H9 (cell line): ENCODE results near the gene NTRK3. TPM values are rescaled to one million over a fixed set of nuclear protein-coding genes. Genes with fewer than 3 reads are reported as not detected.

Source experiments
- DNase-seq: peaks from one replicate; pipeline ENCODE4 v3.0.0-alpha.2; 2017
- H2AFZ ChIP-seq: one replicate; pipeline ENCODE4 v1.6.1; 2013; ENCODE audit warnings: mild to moderate bottlenecking, low read length, control low read depth, moderate library complexity
- H2AK5ac ChIP-seq: 2 replicates; pipeline ENCODE4 v1.6.1; 2013; ENCODE audit warnings: low read length, control low read depth, mixed read lengths; ENCODE audit not compliant: insufficient read length
- H2BK120ac ChIP-seq: one replicate; pipeline ENCODE4 v1.6.1; 2013; ENCODE audit warnings: low read depth, mild to moderate bottlenecking, low read length, control low read depth, inconsistent platforms; ENCODE audit not compliant: poor library complexity, severe bottlenecking
- H2BK12ac ChIP-seq: 2 replicates; pipeline ENCODE4 v1.6.1; 2013; ENCODE audit warnings: low read length, control low read depth, mixed read lengths, low read depth; ENCODE audit not compliant: insufficient read length
- H2BK15ac ChIP-seq: 2 replicates; pipeline ENCODE4 v1.6.1; 2013; ENCODE audit warnings: low read depth, low read length, control low read depth
- H2BK20ac ChIP-seq: one replicate; pipeline ENCODE4 v1.6.1; 2013; ENCODE audit warnings: low read depth, mild to moderate bottlenecking, low read length, control low read depth, inconsistent platforms; ENCODE audit not compliant: poor library complexity, severe bottlenecking
- H2BK5ac ChIP-seq: 2 replicates; pipeline ENCODE4 v1.6.1; 2013; ENCODE audit warnings: low read length, control low read depth, mixed read lengths; ENCODE audit not compliant: insufficient read length
- H3K14ac ChIP-seq: 2 replicates; pipeline ENCODE4 v1.6.1; 2013; ENCODE audit warnings: low read length, control low read depth; ENCODE audit not compliant: insufficient read depth
- H3K18ac ChIP-seq: 2 replicates; pipeline ENCODE4 v1.6.1; 2013; ENCODE audit warnings: low read depth, mild to moderate bottlenecking, mixed read lengths, low read length, control low read depth; ENCODE audit not compliant: insufficient read length
- H3K23ac ChIP-seq: 2 replicates; pipeline ENCODE4 v1.6.1; 2013; ENCODE audit warnings: low read length, control low read depth, mixed read lengths, low read depth; ENCODE audit not compliant: insufficient read length
- H3K23me2 ChIP-seq: 2 replicates; pipeline ENCODE4 v1.6.1; 2013; ENCODE audit warnings: low read depth, mild to moderate bottlenecking, mixed read lengths, low read length, control low read depth; ENCODE audit not compliant: insufficient read length, poor library complexity, severe bottlenecking
- H3K27ac ChIP-seq: 2 replicates; pipeline ENCODE4 v1.5.1; 2013; ENCODE audit warnings: low read length, control low read depth, mixed read lengths, low read depth; ENCODE audit not compliant: insufficient read length
- H3K27me3 ChIP-seq: 2 replicates; pipeline ENCODE4 v1.6.1; 2013; ENCODE audit warnings: low read length, control low read depth, inconsistent platforms; ENCODE audit not compliant: insufficient read depth
- H3K4ac ChIP-seq: 2 replicates; pipeline ENCODE4 v1.6.1; 2013; ENCODE audit warnings: low read depth, mild to moderate bottlenecking, control low read depth, inconsistent platforms, low read length, moderate library complexity
- H3K4me1 ChIP-seq: 2 replicates; pipeline ENCODE4 v1.6.1; 2013; ENCODE audit warnings: low read length, control low read depth, inconsistent platforms; ENCODE audit not compliant: insufficient read depth
- H3K4me2 ChIP-seq: 2 replicates; pipeline ENCODE4 v1.6.1; 2013; ENCODE audit warnings: low read length, control low read depth, mixed read lengths; ENCODE audit not compliant: insufficient read length, insufficient read depth
- H3K56ac ChIP-seq: 2 replicates; pipeline ENCODE4 v1.6.1; 2013; ENCODE audit warnings: low read depth, mild to moderate bottlenecking, mixed read lengths, low read length, control low read depth; ENCODE audit not compliant: insufficient read length
- H3K79me1 ChIP-seq: 2 replicates; pipeline ENCODE4 v1.6.1; 2013; ENCODE audit warnings: low read depth, mild to moderate bottlenecking, moderate library complexity, low read length, control low read depth, inconsistent platforms; ENCODE audit not compliant: insufficient read depth, poor library complexity, severe bottlenecking
- H3K79me2 ChIP-seq: 2 replicates; pipeline ENCODE4 v1.6.1; 2013; ENCODE audit warnings: low read length, control low read depth, inconsistent platforms; ENCODE audit not compliant: insufficient read depth
- H3K9ac ChIP-seq: 2 replicates; pipeline ENCODE4 v1.6.1; 2013; ENCODE audit warnings: low read length, control low read depth, mixed read lengths; ENCODE audit not compliant: insufficient read length; ENCODE audit errors: extremely low read depth
- H3K9me3 ChIP-seq: one replicate; pipeline ENCODE4 v1.6.1; 2013; ENCODE audit warnings: low read depth, low read length, inconsistent platforms; ENCODE audit not compliant: control insufficient read depth
- H3T11ph ChIP-seq: one replicate; pipeline ENCODE4 v1.6.1; 2013; ENCODE audit warnings: mild to moderate bottlenecking, low read length, control low read depth, inconsistent platforms
- H4K20me1 ChIP-seq: one replicate; pipeline ENCODE4 v1.6.1; 2013; ENCODE audit not compliant: control insufficient read depth, insufficient read length, insufficient read depth
- H4K5ac ChIP-seq: 2 replicates; pipeline ENCODE4 v1.6.1; 2013; ENCODE audit warnings: low read depth, mild to moderate bottlenecking, mixed read lengths, low read length, control low read depth; ENCODE audit not compliant: insufficient read length
- H4K8ac ChIP-seq: replicated peaks from 2 replicates; pipeline ENCODE4 v1.6.1; 2013; ENCODE audit warnings: low read length, control low read depth, mixed read lengths, low read depth; ENCODE audit not compliant: insufficient read length
- H4K91ac ChIP-seq: 2 replicates; pipeline ENCODE4 v1.6.1; 2013; ENCODE audit warnings: low read depth, mild to moderate bottlenecking, moderate library complexity, mixed read lengths, low read length, control low read depth; ENCODE audit not compliant: insufficient read length
- H3K27ac Mint-ChIP-seq, 3 experiments: 2 replicates in 2 of 3; 3 replicates in 1 of 3; pipeline ENCODE4 v1.8.0; 2020 to 2021; ENCODE audit warnings: mixed read lengths in 3 of 3, mild to moderate bottlenecking in 1 of 3, moderate library complexity in 1 of 3
- H3K27me3 Mint-ChIP-seq: 2 replicates; pipeline ENCODE4 v1.8.0; 2021; ENCODE audit warnings: low read depth, mild to moderate bottlenecking, moderate library complexity, mixed read lengths
- H3K36me3 Mint-ChIP-seq, 3 experiments: 2 replicates in 2 of 3; 3 replicates in 1 of 3; pipeline ENCODE4 v1.8.0; 2020 to 2021; ENCODE audit warnings: low read depth in 3 of 3, mixed read lengths in 3 of 3; ENCODE audit not compliant: insufficient read depth in 1 of 3
- H3K4me1 Mint-ChIP-seq, 2 experiments: 2 replicates each; pipeline ENCODE4 v1.8.0; 2020; ENCODE audit warnings: mixed read lengths in 2 of 2
- H3K4me3 Mint-ChIP-seq, 2 experiments: 2 replicates in 1 of 2; 3 replicates in 1 of 2; pipeline ENCODE4 v1.8.0; 2020 to 2021; ENCODE audit warnings: mild to moderate bottlenecking in 2 of 2, mixed read lengths in 2 of 2, moderate library complexity in 1 of 2
- H3K9me3 Mint-ChIP-seq, 2 experiments: 2 replicates in 1 of 2; 3 replicates in 1 of 2; pipeline ENCODE4 v1.8.0; 2020; ENCODE audit warnings: mild to moderate bottlenecking in 2 of 2, mixed read lengths in 2 of 2, moderate library complexity in 1 of 2
- CTCF ChIP-seq: fragments of 200-600 bp; sonication (generic); conservative IDR thresholded peaks from 3 replicates; pipeline ENCODE4 v1.8.0; 2021; ENCODE audit warnings: antibody characterized with exemption, mild to moderate bottlenecking
- WGBS: extraction: QIAGEN DNeasy Blood & Tissue Kit; methylation state at CpG from one replicate; pipeline ENCODE4 v1.1.7; 2013; ENCODE audit warnings: missing lambda C conversion rate, low lambda C conversion rate, mixed read lengths; ENCODE audit not compliant: insufficient read length; ENCODE audit errors: extremely low coverage; 5-methylcytosine and 5-hydroxymethylcytosine counted together
- total RNA-seq: library from RNA; stranded (reverse); gene quantifications from 2 replicates; pipeline ENCODE4 v1.2.1, GENCODE V29; 2021

The NTRK3 gene
- total RNA-seq, 1 experiment from 2014 or later = 2.5 TPM

- Histone ChIP-seq H4K20me1 (no peaks in the 10 kb centered on the region), H3K23ac (no peak overlapping the region), H2BK15ac (no peak overlapping the region), H2BK20ac (no peak overlapping the region), H4K91ac (no peak overlapping the region), H3K56ac (no peak overlapping the region), H2AK5ac (no peak overlapping the region), H2AFZ (no peak overlapping the region), H3K14ac (no peak overlapping the region), H3K79me1 (no peaks in the 10 kb centered on the region), H3K4me2 (no peak overlapping the region), H4K8ac (no peak overlapping the region), H2BK12ac (no peak overlapping the region), H4K5ac (no peak overlapping the region), H2BK120ac (no peak overlapping the region), H3K27me3 (no peaks in the 10 kb centered on the region), H3K18ac (no peak overlapping the region), H3K23me2 (no peaks in the 10 kb centered on the region), H3K27ac (no peak overlapping the region), H3K79me2 (no peaks in the 10 kb centered on the region), H3K9me3 (no peaks in the 10 kb centered on the region), H3K9ac (no peak overlapping the region), H3K4ac (no peak overlapping the region), H3T11ph (no peak overlapping the region), H3K4me1 (no peaks in the 10 kb centered on the region), H2BK5ac (no peak overlapping the region)
- Mint-ChIP-seq H3K27ac (no peak overlapping the region), H3K4me3 (no peak overlapping the region), H3K36me3 (no peaks in the 10 kb centered on the region; a peak in 1 of 7 replicates), H3K9me3 (no peaks in the 10 kb centered on the region; a peak in 1 of 5 replicates), H3K27me3 (peaks cover 11% of the 10 kb centered on the region), H3K4me1 (no peaks in the 10 kb centered on the region)
- DNase-seq = no peak
- no peak for TF ChIP-seq CTCF
- WGBS = no CpG with 5 or more reads among the region's 3 CpGs
These were observed 55.3 kb downstream of the NTRK3 start for GRCh38 chr15:88201207-88201606.
